NCI-H2081 treated with DMSO at 0.1 percent for 48 hours (cell line): ENCODE results near the gene CMIP.

Source experiments
- DNase-seq: peaks from one replicate; lab custom pipeline; 2025; lab: John Stamatoyannopoulos, UW

The CMIP gene

GRCh38 chr16:81447383-81448101, 2.9 kb downstream of the CMIP start:
- DNase-seq = no peak

- DNase-seq = no peak
These were observed 3.8 kb downstream of the CMIP start for GRCh38 chr16:81448154-81449131.

GRCh38 chr16:81449241-81449640, 4.6 kb downstream of the CMIP start:
- DNase-seq = no peak

GRCh38 chr16:81449899-81450608, 5.4 kb downstream of the CMIP start:
- DNase-seq = no peak

GRCh38 chr16:81450783-81451491, 6.3 kb downstream of the CMIP start:
- no peak for DNase-seq

- no peak for DNase-seq
These were observed 7.4 kb downstream of the CMIP start for GRCh38 chr16:81451753-81452680.

- DNase-seq = no peak
These were observed 8.6 kb downstream of the CMIP start for GRCh38 chr16:81453091-81453728.

GRCh38 chr16:81454044-81454443, 9.4 kb downstream of the CMIP start:
- no peak for DNase-seq

- no peak for DNase-seq
These were observed 10.4 kb downstream of the CMIP start for GRCh38 chr16:81455006-81455405.

- DNase-seq = no peak
These were observed 11.3 kb downstream of the CMIP start for GRCh38 chr16:81455720-81456494.

GRCh38 chr16:81456523-81457325, 12.1 kb downstream of the CMIP start:
- no peak for DNase-seq

GRCh38 chr16:81457326-81458133, 12.9 kb downstream of the CMIP start:
- no peak for DNase-seq

- no peak for DNase-seq
These were observed 13.6 kb downstream of the CMIP start for GRCh38 chr16:81458149-81458669.

GRCh38 chr16:81458827-81459598, 14.4 kb downstream of the CMIP start:
- no peak for DNase-seq

- no peak for DNase-seq
These were observed 15.5 kb downstream of the CMIP start for GRCh38 chr16:81460075-81460474.

GRCh38 chr16:81461243-81461642, 16.6 kb downstream of the CMIP start:
- no peak for DNase-seq

- DNase-seq = no peak
These were observed 17.2 kb downstream of the CMIP start for GRCh38 chr16:81461766-81462165.
